Liver (tissue), 9 donors: ENCODE results near the gene GRIK1. TPM values are rescaled to one million over a fixed set of nuclear protein-coding genes. Genes with fewer than 3 reads are reported as not detected.

Experiments
- DNase-seq: peaks from one replicate; pipeline ENCODE4 v3.0.0-alpha.2; 2017; ENCODE audit warnings: low spot score
- H3K27ac ChIP-seq, 2 donors: one replicate each; pipeline ENCODE4 v1.7.0; 2013; ENCODE audit warnings: inconsistent platforms in 2 of 2, low read length in 2 of 2, control low read depth in 1 of 2, low read depth in 1 of 2, mild to moderate bottlenecking in 1 of 2
- H3K27me3 ChIP-seq, 4 donors: one replicate each; pipeline versions ENCODE4 v1.6.1 to v1.7.0; 2013; ENCODE audit warnings: low read length in 3 of 4, inconsistent platforms in 1 of 4, mild to moderate bottlenecking in 1 of 4, moderate library complexity in 1 of 4; ENCODE audit not compliant: control insufficient read depth in 4 of 4, insufficient read depth in 4 of 4
- H3K36me3 ChIP-seq, 4 donors: one replicate each; pipeline versions ENCODE4 v1.6.1 to v1.7.0; 2013; ENCODE audit warnings: low read length in 3 of 4, mild to moderate bottlenecking in 3 of 4, low read depth in 1 of 4, moderate library complexity in 1 of 4; ENCODE audit not compliant: control insufficient read depth in 4 of 4, insufficient read depth in 3 of 4
- H3K4me1 ChIP-seq, 4 donors: one replicate each; pipeline versions ENCODE4 v1.6.1 to v1.7.0; 2013; ENCODE audit warnings: low read length in 3 of 4, mild to moderate bottlenecking in 3 of 4, moderate library complexity in 1 of 4; ENCODE audit not compliant: control insufficient read depth in 4 of 4, insufficient read depth in 4 of 4
- H3K4me3 ChIP-seq, 3 donors: one replicate each; pipeline versions ENCODE4 v1.6.1 to v1.7.0; 2013; ENCODE audit warnings: low read length in 3 of 3, control low read depth in 1 of 3, low read depth in 1 of 3, mild to moderate bottlenecking in 1 of 3
- H3K9ac ChIP-seq, 2 donors: one replicate each; pipeline ENCODE4 v1.7.0; 2013; ENCODE audit warnings: low read length in 2 of 2, mild to moderate bottlenecking in 2 of 2, moderate library complexity in 2 of 2, control low read depth in 1 of 2, low read depth in 1 of 2
- H3K9me3 ChIP-seq, 4 donors: one replicate each; pipeline versions ENCODE4 v1.6.1 to v1.7.0; 2013; ENCODE audit warnings: low read length in 3 of 4; ENCODE audit not compliant: control insufficient read depth in 4 of 4
- EGR1 ChIP-seq, 2 donors: IDR thresholded peaks; 2 replicates each; pipeline ENCODE4 v1.6.1; 2016 to 2018; ENCODE audit warnings: antibody characterized with exemption in 2 of 2, low read depth in 2 of 2
- GABPA ChIP-seq, 2 donors: IDR thresholded peaks in 1 of 2; conservative IDR thresholded peaks in 1 of 2; 2 replicates each; pipeline ENCODE4 v1.6.1; 2016; ENCODE audit warnings: antibody characterized with exemption in 2 of 2, mild to moderate bottlenecking in 1 of 2, moderate library complexity in 1 of 2
- HNF4A ChIP-seq, 2 donors: conservative IDR thresholded peaks; 2 replicates each; pipeline ENCODE4 v1.6.1; 2016; ENCODE audit warnings: antibody characterized with exemption in 2 of 2, mild to moderate bottlenecking in 2 of 2
- HNF4G ChIP-seq: IDR thresholded peaks from 2 replicates; pipeline ENCODE4 v1.6.1; 2016; ENCODE audit warnings: antibody characterized with exemption
- JUND ChIP-seq, 2 donors: IDR thresholded peaks; 2 replicates each; pipeline ENCODE4 v1.6.1; 2016; ENCODE audit warnings: antibody characterized with exemption in 2 of 2
- MAX ChIP-seq: IDR thresholded peaks from 2 replicates; pipeline ENCODE4 v1.6.1; 2016; ENCODE audit warnings: antibody characterized with exemption
- NR2F2 ChIP-seq: IDR thresholded peaks from 2 replicates; pipeline ENCODE4 v1.6.1; 2016; ENCODE audit warnings: antibody characterized with exemption
- RAD21 ChIP-seq, 2 donors: IDR thresholded peaks; 2 replicates each; pipeline ENCODE4 v1.6.1; 2016; ENCODE audit warnings: antibody characterized with exemption in 2 of 2, mild to moderate bottlenecking in 2 of 2
- RXRA ChIP-seq, 2 donors: IDR thresholded peaks; 2 replicates each; pipeline ENCODE4 v1.6.1; 2017 to 2018; ENCODE audit warnings: antibody characterized with exemption in 2 of 2, mild to moderate bottlenecking in 1 of 2
- TAF1 ChIP-seq: conservative IDR thresholded peaks from 2 replicates; pipeline ENCODE4 v1.6.1; 2016; ENCODE audit warnings: antibody characterized with exemption, mild to moderate bottlenecking
- YY1 ChIP-seq: IDR thresholded peaks from 2 replicates; pipeline ENCODE4 v1.6.1; 2016; ENCODE audit warnings: antibody characterized with exemption, mild to moderate bottlenecking
- ZBTB33 ChIP-seq: IDR thresholded peaks from 2 replicates; pipeline ENCODE4 v1.6.1; 2016; ENCODE audit warnings: antibody characterized with exemption
- WGBS: extraction: QIAGEN DNeasy Blood & Tissue Kit; methylation state at CpG from one replicate; pipeline ENCODE4 v1.1.7; 2013; 5-methylcytosine and 5-hydroxymethylcytosine counted together
- polyA plus RNA-seq, 2 donors: library from polyadenylated mRNA; stranded (reverse) in 1 of 2; unstranded in 1 of 2; fragments of 200-250 nt in 1 of 2; fragments of >200 nt in 1 of 2; fragmentation: Nextera tagmentation in 1 of 2; extraction: Ambion mirVana in 1 of 2; gene quantifications; one replicate each; pipeline versions ENCODE4 v1.2.1 to v1.2.3, GENCODE V29; 2013 to 2015
- total RNA-seq, 2 donors: library from RNA; depleted of rRNA; stranded (reverse); fragments of >200 nt; gene quantifications; one replicate each; pipeline ENCODE4 v1.2.3, GENCODE V29; 2014
- TF ChIP-seq, protein P1 (sequence below): IDR thresholded peaks from 2 replicates; pipeline ENCODE4 v1.6.1; 2016; ENCODE audit warnings: antibody characterized with exemption
- TF ChIP-seq, protein P2 (sequence below): IDR thresholded peaks from 2 replicates; pipeline ENCODE4 v1.6.1; 2016; ENCODE audit warnings: antibody characterized with exemption, mild to moderate bottlenecking
- donor health status: healthy.
- donor health status: healthy.
- donor health status: healthy.
- donor health status: healthy.
- donor health status: healthy.

The GRIK1 gene
- total and polyA plus RNA-seq, 4 donors: 0.02 to 0.14 (median 0.05) TPM; not detected in 1

- no peaks in the 10 kb centered on the region for H3K4me1 ChIP-seq
- no peak for DNase-seq
- no peak overlapping the region for H3K4me3 ChIP-seq
- H3K27me3 ChIP-seq: no peaks in the 10 kb centered on the region
- WGBS: 66% methylated on average over 6 of the region's 6 CpGs
- no peaks in the 10 kb centered on the region for H3K36me3 ChIP-seq
- TF ChIP-seq HNF4A (conservative IDR thresholded peaks at IDR 0.05) (no peak), EGR1 (IDR thresholded peaks at IDR 0.05; ENCODE audit: low read depth in 2 of 2) (no peak), YY1 (no peak), MAX (no peak), TAF1 (no peak), NR2F2 (no peak), GABPA (IDR thresholded peaks at IDR 0.05 in 1 of 2, conservative IDR thresholded peaks at IDR 0.05 in 1 of 2) (no peak), ZBTB33 (no peak), RAD21 (IDR thresholded peaks at IDR 0.05) (no peak), JUND (IDR thresholded peaks at IDR 0.05) (no peak), RXRA (IDR thresholded peaks at IDR 0.05) (no peak), HNF4G (no peak)
- TF ChIP-seq, protein P1, sequence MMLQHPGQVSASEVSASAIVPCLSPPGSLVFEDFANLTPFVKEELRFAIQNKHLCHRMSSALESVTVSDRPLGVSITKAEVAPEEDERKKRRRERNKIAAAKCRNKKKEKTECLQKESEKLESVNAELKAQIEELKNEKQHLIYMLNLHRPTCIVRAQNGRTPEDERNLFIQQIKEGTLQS: no peak
- TF ChIP-seq, protein P2, sequence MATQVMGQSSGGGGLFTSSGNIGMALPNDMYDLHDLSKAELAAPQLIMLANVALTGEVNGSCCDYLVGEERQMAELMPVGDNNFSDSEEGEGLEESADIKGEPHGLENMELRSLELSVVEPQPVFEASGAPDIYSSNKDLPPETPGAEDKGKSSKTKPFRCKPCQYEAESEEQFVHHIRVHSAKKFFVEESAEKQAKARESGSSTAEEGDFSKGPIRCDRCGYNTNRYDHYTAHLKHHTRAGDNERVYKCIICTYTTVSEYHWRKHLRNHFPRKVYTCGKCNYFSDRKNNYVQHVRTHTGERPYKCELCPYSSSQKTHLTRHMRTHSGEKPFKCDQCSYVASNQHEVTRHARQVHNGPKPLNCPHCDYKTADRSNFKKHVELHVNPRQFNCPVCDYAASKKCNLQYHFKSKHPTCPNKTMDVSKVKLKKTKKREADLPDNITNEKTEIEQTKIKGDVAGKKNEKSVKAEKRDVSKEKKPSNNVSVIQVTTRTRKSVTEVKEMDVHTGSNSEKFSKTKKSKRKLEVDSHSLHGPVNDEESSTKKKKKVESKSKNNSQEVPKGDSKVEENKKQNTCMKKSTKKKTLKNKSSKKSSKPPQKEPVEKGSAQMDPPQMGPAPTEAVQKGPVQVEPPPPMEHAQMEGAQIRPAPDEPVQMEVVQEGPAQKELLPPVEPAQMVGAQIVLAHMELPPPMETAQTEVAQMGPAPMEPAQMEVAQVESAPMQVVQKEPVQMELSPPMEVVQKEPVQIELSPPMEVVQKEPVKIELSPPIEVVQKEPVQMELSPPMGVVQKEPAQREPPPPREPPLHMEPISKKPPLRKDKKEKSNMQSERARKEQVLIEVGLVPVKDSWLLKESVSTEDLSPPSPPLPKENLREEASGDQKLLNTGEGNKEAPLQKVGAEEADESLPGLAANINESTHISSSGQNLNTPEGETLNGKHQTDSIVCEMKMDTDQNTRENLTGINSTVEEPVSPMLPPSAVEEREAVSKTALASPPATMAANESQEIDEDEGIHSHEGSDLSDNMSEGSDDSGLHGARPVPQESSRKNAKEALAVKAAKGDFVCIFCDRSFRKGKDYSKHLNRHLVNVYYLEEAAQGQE: no peak
- H3K27ac ChIP-seq: no peak overlapping the region
- no peak overlapping the region for H3K9ac ChIP-seq
- no peaks in the 10 kb centered on the region for H3K9me3 ChIP-seq
Measured at GRCh38 chr21:29870814-29871213, 69.0 kb downstream of the GRIK1 start.

DNA sequence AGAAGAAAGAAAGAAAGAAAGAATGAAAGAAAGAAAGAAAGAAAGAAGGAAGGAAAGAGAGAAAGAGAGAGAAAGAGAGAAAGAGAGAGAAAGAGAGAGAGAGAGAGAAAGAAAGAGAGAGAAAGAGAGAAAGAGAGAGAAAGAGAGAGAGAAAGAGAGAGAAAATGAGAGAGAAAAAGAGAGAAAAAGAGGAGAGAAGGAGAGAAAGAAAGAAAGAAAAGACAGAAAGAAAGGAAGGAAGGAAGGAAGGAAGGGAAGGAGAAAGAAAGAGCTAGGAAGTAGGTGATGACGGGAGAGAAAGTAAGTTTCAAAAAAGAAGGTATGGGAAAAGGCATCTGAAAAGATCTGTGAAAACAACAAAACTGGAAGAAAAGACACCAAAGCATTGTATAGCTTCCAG lies 72.0 kb downstream of the GRIK1 start:
- H3K4me3 ChIP-seq: no peak overlapping the region
- H3K9me3 ChIP-seq: no peaks in the 10 kb centered on the region
- TF ChIP-seq ZBTB33: no peak
- H3K9ac ChIP-seq: no peak overlapping the region
- H3K36me3 ChIP-seq: no peaks in the 10 kb centered on the region
- H3K27me3 ChIP-seq: no peaks in the 10 kb centered on the region
- WGBS: 86% methylated on average over 1 of the region's 1 CpG
- H3K4me1 ChIP-seq: no peaks in the 10 kb centered on the region
- H3K27ac ChIP-seq: no peak overlapping the region
- DNase-seq: no peak
